HL-60/S4 treated with retinoic acid at 250 ng/mL for 4 days and 3 days (cell line): ENCODE data around the gene CDH8.
"Not testable (repeated sequence)": the region's sequence is repeated elsewhere in the genome, so short reads cannot be mapped to it uniquely, and the experiment has no call there.

Source experiments
- in situ Hi-C: fragments of 300-500 bp; cut with MboI; formaldehyde crosslinking; loops from 2 replicates; pipeline ENCODE4 v1.7.0; 2022; ENCODE audit warnings: low sequenced_read_pairs

The CDH8 gene

GRCh38 chr16:61871837-61872777, 164.1 kb downstream of the CDH8 start:
- in situ Hi-C loops: no loop called here

GRCh38 chr16:61862221-61863155, 173.8 kb downstream of the CDH8 start:
- in situ Hi-C loops: no loop called here

- in situ Hi-C loops: no loop called here
These were observed 177.2 kb downstream of the CDH8 start for GRCh38 chr16:61858988-61859387.

GRCh38 chr16:61842666-61843065, 193.6 kb downstream of the CDH8 start:
- in situ Hi-C loops: no loop called here

GRCh38 chr16:61836804-61837393, 199.3 kb downstream of the CDH8 start:
- in situ Hi-C loops: no loop called here

GRCh38 chr16:61834082-61834481, 202.2 kb downstream of the CDH8 start:
- in situ Hi-C loops: no loop called here

GRCh38 chr16:61831351-61831917, 204.8 kb downstream of the CDH8 start:
- in situ Hi-C loops: no loop called here

- in situ Hi-C loops: no loop called here
These were observed 206.6 kb downstream of the CDH8 start for GRCh38 chr16:61829631-61830030.

GRCh38 chr16:61823326-61823725, 212.9 kb downstream of the CDH8 start:
- in situ Hi-C loops: no loop called here

GRCh38 chr16:61820820-61821219, 215.4 kb downstream of the CDH8 start:
- in situ Hi-C loops: no loop called here

GRCh38 chr16:61820398-61820797, 215.8 kb downstream of the CDH8 start:
- in situ Hi-C loops: no loop called here

GRCh38 chr16:61818850-61819249, 217.4 kb downstream of the CDH8 start:
- in situ Hi-C loops: no loop called here

GRCh38 chr16:61817583-61818278, 218.5 kb downstream of the CDH8 start:
- in situ Hi-C loops: no loop called here

- in situ Hi-C loops: no loop called here
These were observed 221.4 kb downstream of the CDH8 start for GRCh38 chr16:61814726-61815347.

GRCh38 chr16:61813339-61813738, 222.9 kb downstream of the CDH8 start:
- in situ Hi-C loops: no loop called here

GRCh38 chr16:61812251-61812650, 224.0 kb downstream of the CDH8 start:
- in situ Hi-C loops: no loop called here

- in situ Hi-C loops: no loop called here
These were observed 228.7 kb downstream of the CDH8 start for GRCh38 chr16:61807551-61807950.

- in situ Hi-C loops: not testable (repeated sequence)
These were observed 235.0 kb downstream of the CDH8 start for GRCh38 chr16:61801217-61801616.

GRCh38 chr16:61798741-61799140, 237.5 kb downstream of the CDH8 start:
- in situ Hi-C loops: no loop called here
